ENCODE measurements around the gene POP4. TPM values are rescaled to one million over a fixed set of nuclear protein-coding genes. Genes with fewer than 3 reads are reported as not detected.
"Not testable (repeated sequence)": the region's sequence is repeated elsewhere in the genome, so short reads cannot be mapped to it uniquely, and the experiment has no call there.

The POP4 gene
- polyA plus RNA-seq, 4 donors = 65.2 to 73.9 (median 73.5) TPM

DNA sequence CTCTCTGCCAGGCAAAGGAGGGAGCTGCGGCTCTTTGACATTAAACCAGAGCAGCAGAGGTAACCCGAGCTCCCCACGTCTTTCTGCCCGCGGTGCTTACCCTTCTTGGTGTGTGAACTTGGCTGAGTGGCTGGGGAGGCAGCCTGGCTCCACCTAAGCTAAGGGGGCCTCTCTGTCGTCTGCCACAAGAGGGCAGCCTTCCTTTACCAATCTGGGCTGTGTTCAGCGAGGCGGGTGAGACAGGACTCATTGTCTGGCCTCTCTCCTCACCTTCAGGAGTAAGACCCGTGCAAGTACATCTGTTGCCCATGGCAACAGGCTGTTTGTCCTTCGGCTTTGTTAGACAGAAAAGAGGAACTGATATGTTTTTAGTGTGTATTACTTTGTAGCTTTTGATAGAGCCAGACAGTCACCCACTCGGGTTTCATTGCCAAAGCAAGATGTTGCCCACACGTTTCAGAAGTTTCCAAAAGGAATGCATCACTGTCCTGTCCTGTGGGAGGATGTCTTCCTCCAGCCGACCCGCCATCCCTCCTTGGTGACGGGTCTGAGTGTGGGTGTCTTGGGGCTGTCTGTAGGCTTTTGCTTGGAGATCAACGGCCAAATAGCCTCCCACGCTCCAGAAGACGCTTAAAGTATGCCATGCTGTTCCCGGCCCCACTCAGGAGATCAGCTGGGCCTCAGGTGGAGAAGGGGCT, 4.6 kb downstream of the POP4 start:
- peak in 3 of 4 donors; percentile 60 to 67 (median 65) for DNase-seq (ENCODE audit: low read depth in 4 of 4, low spot score in 3 of 4)

- no peak for DNase-seq (ENCODE audit: low read depth in 4 of 4, low spot score in 3 of 4)
Measured at GRCh38 chr19:29612121-29612520, 6.0 kb downstream of the POP4 start.

DNA sequence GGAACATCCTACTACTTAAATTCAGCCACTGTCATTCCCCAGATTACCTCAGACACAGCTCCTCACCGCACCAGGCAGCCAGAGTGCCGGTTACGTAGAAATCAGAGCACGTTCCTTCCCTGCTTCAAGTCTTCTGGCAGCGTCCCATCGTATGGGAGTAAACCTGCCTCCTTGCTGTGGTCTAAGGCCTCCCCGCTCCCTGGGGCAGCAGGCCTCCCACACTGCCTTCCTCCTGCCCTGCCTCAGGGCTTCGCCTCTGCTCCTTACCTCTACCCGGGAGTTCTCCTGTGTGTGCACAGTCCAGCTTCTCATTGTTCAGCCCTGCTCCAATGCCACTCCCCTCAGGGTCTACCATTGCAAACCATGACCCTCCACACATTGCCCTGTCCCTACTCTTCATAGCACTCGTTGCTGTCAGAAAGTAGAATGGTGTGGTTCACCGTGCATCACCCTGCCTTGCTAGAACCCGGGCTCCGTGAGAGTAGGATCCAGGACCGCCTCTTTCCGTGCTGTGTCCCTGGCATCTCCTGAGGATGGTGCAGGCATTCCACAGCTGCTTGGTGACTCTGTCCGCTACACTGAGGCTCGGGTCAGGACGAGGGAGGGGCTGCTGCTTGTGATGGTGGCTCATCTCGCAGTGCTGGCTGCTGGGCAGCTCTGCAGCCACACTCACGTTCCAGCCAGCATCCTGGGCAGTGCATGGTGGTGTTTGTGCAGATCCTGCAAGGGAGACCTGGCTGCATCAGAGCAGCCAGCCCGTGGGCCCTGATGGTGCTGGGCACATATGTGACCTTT, 6.9 kb downstream of the POP4 start:
- no peak for DNase-seq (ENCODE audit: low read depth in 4 of 4, low spot score in 3 of 4)

GRCh38 chr19:29614046-29614445, 8.0 kb downstream of the POP4 start:
- DNase-seq (ENCODE audit: low read depth in 4 of 4, low spot score in 3 of 4) = no peak

GRCh38 chr19:29614780-29615179, 8.7 kb downstream of the POP4 start:
- no peak for DNase-seq (ENCODE audit: low read depth in 4 of 4, low spot score in 3 of 4)

- no peak for DNase-seq (ENCODE audit: low read depth in 4 of 4, low spot score in 3 of 4)
Measured at GRCh38 chr19:29615891-29616425, 9.9 kb downstream of the POP4 start.

- DNase-seq (ENCODE audit: low read depth in 4 of 4, low spot score in 3 of 4) = no peak
Measured at GRCh38 chr19:29616541-29616940, 10.5 kb downstream of the POP4 start.

DNA sequence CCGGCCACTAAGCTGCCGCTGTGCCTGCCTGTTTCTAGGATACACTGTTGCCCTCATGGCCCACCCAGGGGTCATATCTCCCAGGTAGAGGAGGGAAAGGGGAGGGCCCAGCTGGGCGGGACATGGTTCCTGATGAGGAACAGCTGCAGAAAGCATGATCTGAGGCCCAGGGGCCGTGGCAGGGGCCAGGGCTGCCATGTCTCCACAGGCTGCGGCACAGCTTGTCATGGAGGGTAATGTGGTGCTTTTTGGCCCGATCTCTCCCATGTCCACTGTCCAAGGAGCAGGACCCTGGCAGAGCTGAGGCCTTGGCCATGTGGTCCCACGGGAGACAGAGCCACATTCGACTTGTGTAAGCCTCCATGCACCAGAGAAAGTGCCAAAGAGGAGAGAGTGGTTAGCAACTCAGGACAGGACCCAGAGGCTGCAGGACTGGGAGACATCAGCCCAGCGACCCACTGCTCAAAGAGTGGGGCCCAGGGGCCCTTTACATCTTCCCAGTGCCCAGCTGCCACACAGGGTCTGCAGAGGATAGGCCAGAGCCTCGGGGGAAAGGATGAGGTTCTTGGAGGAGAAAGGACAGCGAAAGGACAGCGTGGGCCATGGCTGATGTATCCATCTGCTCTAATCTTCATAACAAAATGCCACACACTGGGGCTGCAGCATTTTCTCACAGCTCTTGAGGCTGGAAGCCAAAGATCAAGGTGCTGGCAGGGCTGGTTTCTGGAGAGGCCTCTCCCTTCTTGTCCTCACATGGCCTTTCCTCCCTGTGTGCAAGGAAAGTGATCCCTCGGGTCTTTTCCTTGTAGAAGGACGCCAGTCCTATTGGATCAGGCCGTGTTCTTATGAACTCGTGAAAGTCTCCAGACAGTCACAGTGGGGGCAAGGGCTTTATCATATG, 11.5 kb downstream of the POP4 start:
- DNase-seq (ENCODE audit: low read depth in 4 of 4, low spot score in 3 of 4) = no peak

DNA sequence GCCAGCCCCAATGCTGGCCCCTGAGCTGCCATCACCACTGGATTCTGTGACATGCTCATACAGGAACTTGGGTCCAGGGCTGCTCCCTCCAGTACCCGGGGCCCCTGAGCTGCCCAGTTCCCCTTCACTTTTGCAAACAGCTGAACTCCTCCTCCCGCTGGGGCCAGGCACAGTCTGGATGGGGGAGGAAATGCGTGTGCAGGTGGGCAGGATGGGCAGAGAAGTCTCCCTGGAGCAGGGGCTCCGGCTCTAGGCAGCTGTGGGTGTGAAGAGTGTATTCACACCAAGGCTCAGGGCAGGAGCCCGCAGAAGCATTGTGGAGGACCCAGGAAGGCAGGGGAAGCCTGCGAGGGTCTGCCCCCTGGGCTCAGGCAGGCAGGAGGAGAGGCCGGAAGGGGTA, 12.4 kb downstream of the POP4 start:
- no peak for DNase-seq (ENCODE audit: low read depth in 4 of 4, low spot score in 3 of 4)

DNA sequence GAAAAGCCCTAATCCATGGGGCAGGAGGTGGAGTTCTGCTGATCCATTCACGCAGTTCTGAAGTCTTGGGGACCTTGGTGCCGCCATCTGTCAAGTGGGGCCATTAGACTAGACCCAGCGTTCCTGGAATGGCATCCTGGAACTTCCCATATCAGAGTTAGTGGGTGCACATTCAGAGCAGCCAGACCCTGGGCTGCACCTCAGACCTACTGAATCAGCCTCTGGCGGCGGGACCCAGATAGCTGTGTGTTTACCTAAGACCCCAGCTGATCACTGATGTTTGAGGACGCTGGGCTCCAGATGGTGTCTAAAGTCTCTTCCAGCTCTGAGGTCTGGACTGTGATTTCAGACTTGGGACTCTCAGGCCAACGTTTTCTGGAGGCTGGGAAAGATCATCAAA, 12.8 kb downstream of the POP4 start:
- DNase-seq (ENCODE audit: low read depth in 4 of 4, low spot score in 3 of 4) = no peak

- no peak for DNase-seq (ENCODE audit: low read depth in 4 of 4, low spot score in 3 of 4)
Measured at GRCh38 chr19:29620931-29621351, 14.9 kb downstream of the POP4 start.

- no peak for DNase-seq (ENCODE audit: low read depth in 4 of 4, low spot score in 3 of 4)
Measured at GRCh38 chr19:29622166-29623070, 16.3 kb downstream of the POP4 start.

- no peak for DNase-seq (ENCODE audit: low read depth in 4 of 4, low spot score in 3 of 4)
Measured at GRCh38 chr19:29623726-29624488, 17.8 kb downstream of the POP4 start.

GRCh38 chr19:29624489-29625185, 18.6 kb downstream of the POP4 start:
- no peak for DNase-seq (ENCODE audit: low read depth in 4 of 4, low spot score in 3 of 4)

DNA sequence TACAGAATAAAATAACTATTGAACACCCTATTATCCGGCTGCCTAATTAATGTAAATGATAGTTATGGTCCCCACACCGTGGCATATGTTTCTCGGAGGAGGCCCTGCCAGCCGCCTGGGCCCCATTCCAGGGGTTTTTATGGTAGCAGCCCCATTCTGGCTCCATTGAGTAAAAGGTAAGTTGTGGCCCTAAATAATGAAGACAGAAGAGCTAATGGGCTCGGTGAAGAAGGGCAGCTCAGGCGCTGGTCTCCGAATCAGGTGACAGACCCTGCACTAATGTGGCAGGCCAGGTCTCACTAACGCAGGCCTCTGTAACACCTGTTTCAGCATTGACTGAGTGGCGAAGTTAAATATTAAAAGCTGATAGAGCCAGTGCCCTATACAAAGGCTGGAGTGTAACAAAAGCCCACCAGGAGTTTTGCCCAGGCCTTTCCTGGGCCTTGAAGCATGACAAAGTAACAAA, 19.1 kb downstream of the POP4 start:
- DNase-seq (ENCODE audit: low read depth in 4 of 4, low spot score in 3 of 4) = no peak

- no peak for DNase-seq (ENCODE audit: low read depth in 4 of 4, low spot score in 3 of 4)
Measured at GRCh38 chr19:29626386-29626785, 20.3 kb downstream of the POP4 start.

DNA sequence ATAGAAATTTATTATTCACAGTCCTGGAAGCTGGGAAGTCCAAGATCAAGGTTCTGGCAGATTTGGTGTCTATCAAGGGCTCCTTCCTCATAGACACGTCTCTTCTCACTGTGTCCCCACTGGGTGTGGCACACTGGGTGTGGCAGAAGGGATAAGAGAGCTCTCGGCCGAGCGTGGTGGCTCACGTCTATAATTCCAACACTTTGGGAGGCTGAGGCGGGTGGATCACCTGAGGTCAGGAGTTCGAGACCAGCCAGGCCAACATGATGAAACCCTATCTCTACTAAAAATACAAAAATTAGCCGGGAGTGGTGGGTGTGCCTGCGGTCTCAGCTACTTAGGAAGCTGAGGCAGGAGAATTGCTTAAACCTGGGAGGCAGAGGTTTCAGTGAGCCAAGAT, 20.7 kb downstream of the POP4 start:
- DNase-seq (ENCODE audit: low read depth in 4 of 4, low spot score in 3 of 4) = not testable (repeated sequence)

GRCh38 chr19:29628661-29629385, 22.7 kb downstream of the POP4 start:
- no peak for DNase-seq (ENCODE audit: low read depth in 4 of 4, low spot score in 3 of 4)

Measured in right renal pelvis (tissue), 4 donors.